K562 (cell line): ENCODE results near the gene WARS2. TPM values are rescaled to one million over a fixed set of nuclear protein-coding genes. Genes with fewer than 3 reads are reported as not detected.
A peak's percentile ranks its signal among the peaks of the same experiment; 100 is the strongest.

Experiments used
- DNMT1 ChIP-seq: fragments of 450-650 bp; IDR thresholded peaks from 2 replicates; pipeline ENCODE4 v1.6.1; 2016; ENCODE audit warnings: antibody characterized with exemption, mild to moderate bottlenecking
- HNRNPUL1 ChIP-seq: fragments of 200-400 bp; formaldehyde crosslinking; IDR thresholded peaks from 2 replicates; pipeline ENCODE4 v1.6.1; 2017; ENCODE audit warnings: low read length
- ILF3 ChIP-seq: fragments of 450-650 bp; IDR thresholded peaks from 2 replicates; pipeline ENCODE4 v1.6.1; 2018; ENCODE audit warnings: antibody characterized with exemption, mild to moderate bottlenecking, moderate library complexity, borderline replicate concordance
- MBD2 ChIP-seq: sonication (generic); IDR thresholded peaks from 2 replicates; pipeline ENCODE4 v1.6.1; 2016; ENCODE audit warnings: low read depth, borderline replicate concordance
- MEF2D ChIP-seq: conservative IDR thresholded peaks from 2 replicates; pipeline ENCODE4 v1.6.1; 2016; ENCODE audit warnings: low read depth, missing genetic modification characterization, missing compliant biosample characterization
- PURB ChIP-seq: sonication (generic); formaldehyde crosslinking; IDR thresholded peaks from 2 replicates; pipeline ENCODE4 v1.9.0; 2021; ENCODE audit warnings: low read depth, mild to moderate bottlenecking, missing genetic modification reagents
- SMARCC2 ChIP-seq: fragments of 450-650 bp; IDR thresholded peaks from 2 replicates; pipeline ENCODE4 v1.6.1; 2017; ENCODE audit warnings: antibody characterized with exemption, moderate library complexity, mild to moderate bottlenecking, low read depth
- STAG1 ChIP-seq: sonication (generic); formaldehyde crosslinking; IDR thresholded peaks from 2 replicates; pipeline ENCODE4 v1.5.0; 2020; ENCODE audit warnings: missing genetic modification reagents, borderline replicate concordance
- TAF9B ChIP-seq: fragments of 450-650 bp; IDR thresholded peaks from 2 replicates; pipeline ENCODE4 v1.6.1; 2018; ENCODE audit warnings: mild to moderate bottlenecking; ENCODE audit not compliant: partially characterized antibody
- TBL1XR1 ChIP-seq, 2 experiments: IDR thresholded peaks; 2 replicates each; pipeline ENCODE4 v1.6.1; 2012; ENCODE audit warnings: improper control_type of control experiment in 2 of 2, low read length in 2 of 2, mild to moderate bottlenecking in 1 of 2
- ZNF347 ChIP-seq: fragments of 450-650 bp; formaldehyde crosslinking; IDR thresholded peaks from 2 replicates; pipeline ENCODE4 v1.4.0; 2020; ENCODE audit warnings: low read depth, mild to moderate bottlenecking, moderate library complexity
- ZNF780A ChIP-seq: fragments of 250-450 bp; sonication (Bioruptor Pico); IDR thresholded peaks from 2 replicates; pipeline ENCODE4 v1.5.0; 2021; ENCODE audit warnings: mild to moderate bottlenecking
- polyA plus RNA-seq, 8 experiments: library from polyadenylated mRNA; depleted of rRNA in 4 of 8; stranded (reverse) in 5 of 8; unstranded in 3 of 8; fragments of >200 nt; fragmentation: Nextera tagmentation in 2 of 8; fragmentation: Illumina TruSeq in 1 of 8; extraction: Ambion mirVana in 2 of 8; extraction: Trizol in 1 of 8; gene quantifications; 2 replicates each; pipeline versions ENCODE4 v1.2.1 to v1.2.3, GENCODE V29; 2011 to 2014; ENCODE audit warnings: inconsistent platforms in 1 of 8, missing spikeins in 1 of 8
- total RNA-seq, 7 experiments: library from RNA; depleted of rRNA in 6 of 7; stranded (reverse); fragments of >200 nt in 6 of 7; fragmentation: Illumina TruSeq in 2 of 7; extraction: Trizol in 2 of 7; gene quantifications; 2 replicates each; pipeline versions ENCODE4 v1.2.1 to v1.2.3, GENCODE V29; 2011 to 2021; ENCODE audit warnings: low replicate concordance in 1 of 7
- TF ChIP-seq, protein P1 (sequence below): sonication (generic); formaldehyde crosslinking; IDR thresholded peaks from 2 replicates; pipeline ENCODE4 v1.8.0; 2022; ENCODE audit warnings: mild to moderate bottlenecking, missing genetic modification reagents, borderline replicate concordance
- TF ChIP-seq, protein P2 (sequence below): fragments of 200-800 bp; sonication (Bioruptor generic); IDR thresholded peaks from 2 replicates; pipeline ENCODE4 v1.6.1; 2017; ENCODE audit warnings: missing genetic modification characterization, missing compliant biosample characterization
- TF ChIP-seq, protein P3 (sequence below): fragments of 250-450 bp; sonication (Bioruptor Pico); IDR thresholded peaks from 2 replicates; pipeline ENCODE4 v1.5.0; 2020; ENCODE audit warnings: mild to moderate bottlenecking
- TF ChIP-seq, protein P4 (sequence below), 2 experiments: fragments of 450-650 bp; conservative IDR thresholded peaks; 2 replicates each; pipeline ENCODE4 v1.6.1; 2017; ENCODE audit warnings: mild to moderate bottlenecking in 2 of 2, moderate library complexity in 2 of 2
- TF ChIP-seq, protein P5 (sequence below): sonication (generic); formaldehyde crosslinking; IDR thresholded peaks from 2 replicates; pipeline ENCODE4 v1.8.1; 2023; ENCODE audit warnings: mild to moderate bottlenecking, missing genetic modification reagents

The WARS2 gene
- total and polyA plus RNA-seq, 9 of the 15 experiments (the other 6 are each of a cell fraction or from before 2014, with no cell fraction given): 5.7 to 18.0 (median 16.9) TPM

DNA sequence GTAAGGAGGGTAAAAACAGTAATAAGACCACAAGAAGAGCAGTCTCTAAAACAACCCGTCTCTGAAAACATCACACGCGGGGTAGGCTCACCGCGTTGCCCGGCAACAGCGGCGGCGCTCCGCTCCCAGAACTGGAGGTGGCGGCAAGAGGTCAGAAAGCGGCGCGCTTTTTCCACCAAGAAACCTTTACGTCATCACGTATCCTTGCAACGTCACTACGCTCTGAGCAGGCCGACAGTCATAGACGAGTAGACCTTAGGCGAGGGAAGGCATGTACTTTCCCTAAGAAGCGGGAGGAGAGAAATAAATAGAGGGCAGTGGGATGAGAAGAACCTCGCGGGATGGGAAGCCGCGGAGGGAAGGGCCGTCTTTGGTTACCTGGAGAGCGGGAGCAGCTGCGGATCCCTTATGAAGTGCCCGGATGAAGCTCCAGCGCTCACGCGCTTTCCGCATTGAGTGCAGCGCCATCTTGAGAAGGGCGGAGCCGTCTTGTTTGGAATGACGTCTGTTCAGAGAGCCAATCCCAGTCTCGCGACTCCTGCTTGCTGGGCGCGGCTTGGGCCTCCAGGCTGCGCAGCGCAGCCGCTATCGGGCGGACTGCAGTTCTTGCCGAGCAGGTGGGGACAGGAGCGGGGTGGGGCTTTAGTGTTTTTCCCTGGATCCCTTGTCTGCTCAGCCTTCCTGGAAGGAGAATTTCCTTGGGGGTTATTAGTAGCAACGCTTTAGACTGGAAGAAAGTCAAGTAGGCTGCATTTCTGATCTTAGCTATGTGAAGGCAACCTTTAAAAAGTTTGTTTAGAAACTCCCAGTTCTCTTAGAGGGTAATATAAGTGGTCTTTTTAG is at the start of gene WARS2 (continued):
- TF ChIP-seq, protein P1, sequence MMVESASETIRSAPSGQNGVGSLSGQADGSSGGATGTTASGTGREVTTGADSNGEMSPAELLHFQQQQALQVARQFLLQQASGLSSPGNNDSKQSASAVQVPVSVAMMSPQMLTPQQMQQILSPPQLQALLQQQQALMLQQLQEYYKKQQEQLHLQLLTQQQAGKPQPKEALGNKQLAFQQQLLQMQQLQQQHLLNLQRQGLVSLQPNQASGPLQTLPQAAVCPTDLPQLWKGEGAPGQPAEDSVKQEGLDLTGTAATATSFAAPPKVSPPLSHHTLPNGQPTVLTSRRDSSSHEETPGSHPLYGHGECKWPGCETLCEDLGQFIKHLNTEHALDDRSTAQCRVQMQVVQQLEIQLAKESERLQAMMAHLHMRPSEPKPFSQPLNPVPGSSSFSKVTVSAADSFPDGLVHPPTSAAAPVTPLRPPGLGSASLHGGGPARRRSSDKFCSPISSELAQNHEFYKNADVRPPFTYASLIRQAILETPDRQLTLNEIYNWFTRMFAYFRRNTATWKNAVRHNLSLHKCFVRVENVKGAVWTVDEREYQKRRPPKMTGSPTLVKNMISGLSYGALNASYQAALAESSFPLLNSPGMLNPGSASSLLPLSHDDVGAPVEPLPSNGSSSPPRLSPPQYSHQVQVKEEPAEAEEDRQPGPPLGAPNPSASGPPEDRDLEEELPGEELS (CRISPR knock-in tag): no peak
- no peak for TF ChIP-seq STAG1 (CRISPR knock-in tag)
- TF ChIP-seq, protein P2, sequence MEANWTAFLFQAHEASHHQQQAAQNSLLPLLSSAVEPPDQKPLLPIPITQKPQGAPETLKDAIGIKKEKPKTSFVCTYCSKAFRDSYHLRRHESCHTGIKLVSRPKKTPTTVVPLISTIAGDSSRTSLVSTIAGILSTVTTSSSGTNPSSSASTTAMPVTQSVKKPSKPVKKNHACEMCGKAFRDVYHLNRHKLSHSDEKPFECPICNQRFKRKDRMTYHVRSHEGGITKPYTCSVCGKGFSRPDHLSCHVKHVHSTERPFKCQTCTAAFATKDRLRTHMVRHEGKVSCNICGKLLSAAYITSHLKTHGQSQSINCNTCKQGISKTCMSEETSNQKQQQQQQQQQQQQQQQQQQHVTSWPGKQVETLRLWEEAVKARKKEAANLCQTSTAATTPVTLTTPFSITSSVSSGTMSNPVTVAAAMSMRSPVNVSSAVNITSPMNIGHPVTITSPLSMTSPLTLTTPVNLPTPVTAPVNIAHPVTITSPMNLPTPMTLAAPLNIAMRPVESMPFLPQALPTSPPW: peak; percentile 23; the same call in 1 of the 2 replicates
- TF ChIP-seq SMARCC2: no peak
- peak; percentile 97 for TF ChIP-seq TAF9B
- no peak for TF ChIP-seq HNRNPUL1
- TF ChIP-seq, protein P3, sequence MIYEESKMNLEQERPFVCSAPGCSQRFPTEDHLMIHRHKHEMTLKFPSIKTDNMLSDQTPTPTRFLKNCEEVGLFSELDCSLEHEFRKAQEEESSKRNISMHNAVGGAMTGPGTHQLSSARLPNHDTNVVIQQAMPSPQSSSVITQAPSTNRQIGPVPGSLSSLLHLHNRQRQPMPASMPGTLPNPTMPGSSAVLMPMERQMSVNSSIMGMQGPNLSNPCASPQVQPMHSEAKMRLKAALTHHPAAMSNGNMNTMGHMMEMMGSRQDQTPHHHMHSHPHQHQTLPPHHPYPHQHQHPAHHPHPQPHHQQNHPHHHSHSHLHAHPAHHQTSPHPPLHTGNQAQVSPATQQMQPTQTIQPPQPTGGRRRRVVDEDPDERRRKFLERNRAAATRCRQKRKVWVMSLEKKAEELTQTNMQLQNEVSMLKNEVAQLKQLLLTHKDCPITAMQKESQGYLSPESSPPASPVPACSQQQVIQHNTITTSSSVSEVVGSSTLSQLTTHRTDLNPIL (CRISPR knock-in tag): peak; percentile 25; the same call in 1 of the 2 replicates
- peak; percentile 73 for TF ChIP-seq MBD2
- no peak for TF ChIP-seq PURB (CRISPR knock-in tag)
- TF ChIP-seq, protein P4, sequence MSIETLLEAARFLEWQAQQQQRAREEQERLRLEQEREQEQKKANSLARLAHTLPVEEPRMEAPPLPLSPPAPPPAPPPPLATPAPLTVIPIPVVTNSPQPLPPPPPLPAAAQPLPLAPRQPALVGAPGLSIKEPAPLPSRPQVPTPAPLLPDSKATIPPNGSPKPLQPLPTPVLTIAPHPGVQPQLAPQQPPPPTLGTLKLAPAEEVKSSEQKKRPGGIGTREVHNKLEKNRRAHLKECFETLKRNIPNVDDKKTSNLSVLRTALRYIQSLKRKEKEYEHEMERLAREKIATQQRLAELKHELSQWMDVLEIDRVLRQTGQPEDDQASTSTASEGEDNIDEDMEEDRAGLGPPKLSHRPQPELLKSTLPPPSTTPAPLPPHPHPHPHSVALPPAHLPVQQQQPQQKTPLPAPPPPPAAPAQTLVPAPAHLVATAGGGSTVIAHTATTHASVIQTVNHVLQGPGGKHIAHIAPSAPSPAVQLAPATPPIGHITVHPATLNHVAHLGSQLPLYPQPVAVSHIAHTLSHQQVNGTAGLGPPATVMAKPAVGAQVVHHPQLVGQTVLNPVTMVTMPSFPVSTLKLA (conservative IDR thresholded peaks at IDR 0.05): peak; percentile 68 to 91; a peak in 3 of 4 replicates
- TF ChIP-seq DNMT1: no peak
- TF ChIP-seq ZNF780A (CRISPR knock-in tag): no peak
- TF ChIP-seq, protein P5, sequence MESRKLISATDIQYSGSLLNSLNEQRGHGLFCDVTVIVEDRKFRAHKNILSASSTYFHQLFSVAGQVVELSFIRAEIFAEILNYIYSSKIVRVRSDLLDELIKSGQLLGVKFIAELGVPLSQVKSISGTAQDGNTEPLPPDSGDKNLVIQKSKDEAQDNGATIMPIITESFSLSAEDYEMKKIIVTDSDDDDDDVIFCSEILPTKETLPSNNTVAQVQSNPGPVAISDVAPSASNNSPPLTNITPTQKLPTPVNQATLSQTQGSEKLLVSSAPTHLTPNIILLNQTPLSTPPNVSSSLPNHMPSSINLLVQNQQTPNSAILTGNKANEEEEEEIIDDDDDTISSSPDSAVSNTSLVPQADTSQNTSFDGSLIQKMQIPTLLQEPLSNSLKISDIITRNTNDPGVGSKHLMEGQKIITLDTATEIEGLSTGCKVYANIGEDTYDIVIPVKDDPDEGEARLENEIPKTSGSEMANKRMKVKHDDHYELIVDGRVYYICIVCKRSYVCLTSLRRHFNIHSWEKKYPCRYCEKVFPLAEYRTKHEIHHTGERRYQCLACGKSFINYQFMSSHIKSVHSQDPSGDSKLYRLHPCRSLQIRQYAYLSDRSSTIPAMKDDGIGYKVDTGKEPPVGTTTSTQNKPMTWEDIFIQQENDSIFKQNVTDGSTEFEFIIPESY (CRISPR knock-in tag): peak; percentile 19; the same call in 1 of the 2 replicates
- no peak for TF ChIP-seq ZNF347
- peak; percentile 45; the same call in 1 of the 2 replicates for TF ChIP-seq MEF2D
- peak; percentile 57; the same call in 1 of the 2 replicates for TF ChIP-seq ILF3
- TF ChIP-seq TBL1XR1 (IDR thresholded peaks at IDR 0.05; ENCODE audit: low read length in 2 of 2): peak in 1 of 2 experiments; percentile 76; a peak in 2 of 4 replicates
